Endodermal cell (in vitro differentiated cells): ENCODE data around the gene DLG2. TPM values are rescaled to one million over a fixed set of nuclear protein-coding genes. Genes with fewer than 3 reads are reported as not detected.

Source experiments
- DNase-seq: peaks from one replicate; pipeline ENCODE4 v3.0.0-alpha.2; 2017
- H3K27ac ChIP-seq: 2 replicates; pipeline ENCODE4 v1.5.1; 2013; ENCODE audit warnings: mild to moderate bottlenecking, low read depth, low read length, moderate library complexity
- H3K27me3 ChIP-seq: 2 replicates; pipeline ENCODE4 v1.6.1; 2013; ENCODE audit warnings: mild to moderate bottlenecking, low read length, moderate library complexity; ENCODE audit not compliant: insufficient read depth, control insufficient read depth, poor library complexity, severe bottlenecking
- H3K36me3 ChIP-seq: 2 replicates; pipeline ENCODE4 v1.7.0; 2013; ENCODE audit warnings: mild to moderate bottlenecking, low read length, moderate library complexity; ENCODE audit not compliant: control insufficient read depth, insufficient read depth
- H3K4me1 ChIP-seq: one replicate; pipeline ENCODE4 v1.7.0; 2013; ENCODE audit warnings: low read length; ENCODE audit not compliant: control insufficient read depth, insufficient read depth
- H3K4me3 ChIP-seq: 2 replicates; pipeline ENCODE4 v1.5.1; 2013; ENCODE audit warnings: mild to moderate bottlenecking, low read length, moderate library complexity
- H3K9ac ChIP-seq: 2 replicates; pipeline ENCODE4 v1.6.1; 2013; ENCODE audit warnings: mild to moderate bottlenecking, low read length, moderate library complexity; ENCODE audit not compliant: poor library complexity, severe bottlenecking; ENCODE audit errors: extremely low read depth
- H3K9me3 ChIP-seq: 2 replicates; pipeline ENCODE4 v1.6.1; 2013; ENCODE audit warnings: mild to moderate bottlenecking, low read length, moderate library complexity; ENCODE audit not compliant: control insufficient read depth
- H3K27ac Mint-ChIP-seq: 2 replicates; pipeline ENCODE4 v1.8.0; 2020; ENCODE audit warnings: mixed read lengths
- H3K27me3 Mint-ChIP-seq: 2 replicates; pipeline ENCODE4 v1.8.0; 2021; ENCODE audit warnings: mild to moderate bottlenecking, mixed read lengths; ENCODE audit not compliant: insufficient read depth
- H3K36me3 Mint-ChIP-seq: 2 replicates; pipeline ENCODE4 v1.8.0; 2020; ENCODE audit warnings: low read depth, mixed read lengths
- H3K4me1 Mint-ChIP-seq: 2 replicates; pipeline ENCODE4 v1.8.0; 2020; ENCODE audit warnings: mixed read lengths
- H3K4me3 Mint-ChIP-seq: 2 replicates; pipeline ENCODE4 v1.8.0; 2020; ENCODE audit warnings: mild to moderate bottlenecking, moderate library complexity, mixed read lengths
- H3K9me3 Mint-ChIP-seq: 2 replicates; pipeline ENCODE4 v1.8.0; 2020; ENCODE audit warnings: mild to moderate bottlenecking, mixed read lengths
- WGBS, 2 experiments: methylation state at CpG; one replicate each; pipeline versions ENCODE4 v1.1.5 to v1.1.7; 2013; ENCODE audit warnings: missing lambda C conversion rate in 2 of 2, mixed read lengths in 1 of 2; ENCODE audit not compliant: insufficient coverage in 1 of 2, insufficient read length in 1 of 2; 5-methylcytosine and 5-hydroxymethylcytosine counted together
- total RNA-seq, 2 donors: library from RNA; stranded (reverse); fragmentation: NEBNext Ultra II Directional in 1 of 2; extraction: Animal tissue kit (Norgen Biotek cat#: 25700) in 1 of 2; gene quantifications; 2 replicates in 1 of 2; 3 replicates in 1 of 2; pipeline ENCODE4 v1.2.1, GENCODE V29; 2021
- TF ChIP-seq, protein P1 (sequence below): fragments of 200-600 bp; sonication (generic); conservative IDR thresholded peaks from 2 replicates; pipeline ENCODE4 v1.5.0; 2021; ENCODE audit warnings: antibody characterized with exemption, mild to moderate bottlenecking

Gene DLG2
- total RNA-seq, 2 donors from 2014 or later, result 9.6 to 10.6 TPM

DNA sequence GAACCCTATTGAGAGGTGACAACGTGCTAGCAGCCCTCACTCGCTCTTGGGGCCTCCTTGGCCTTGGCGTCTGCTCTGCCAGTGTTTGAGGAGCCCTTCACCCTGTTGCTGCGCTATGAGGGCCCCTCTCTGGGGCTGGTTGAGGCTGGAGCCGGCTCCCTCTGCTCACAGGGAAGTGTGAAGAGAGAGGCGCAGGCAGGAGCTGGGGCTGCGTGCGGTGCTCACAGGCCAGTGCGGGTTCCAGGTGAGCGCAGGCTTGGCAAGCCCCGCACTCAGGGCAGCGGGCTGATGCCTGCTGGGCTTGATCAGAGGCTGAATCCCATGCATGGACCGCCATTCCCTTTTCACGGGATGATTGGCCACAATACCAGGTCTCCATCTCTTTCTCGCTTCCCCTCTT lies 90.7 kb downstream of the DLG2 start:
- TF ChIP-seq, protein P1, sequence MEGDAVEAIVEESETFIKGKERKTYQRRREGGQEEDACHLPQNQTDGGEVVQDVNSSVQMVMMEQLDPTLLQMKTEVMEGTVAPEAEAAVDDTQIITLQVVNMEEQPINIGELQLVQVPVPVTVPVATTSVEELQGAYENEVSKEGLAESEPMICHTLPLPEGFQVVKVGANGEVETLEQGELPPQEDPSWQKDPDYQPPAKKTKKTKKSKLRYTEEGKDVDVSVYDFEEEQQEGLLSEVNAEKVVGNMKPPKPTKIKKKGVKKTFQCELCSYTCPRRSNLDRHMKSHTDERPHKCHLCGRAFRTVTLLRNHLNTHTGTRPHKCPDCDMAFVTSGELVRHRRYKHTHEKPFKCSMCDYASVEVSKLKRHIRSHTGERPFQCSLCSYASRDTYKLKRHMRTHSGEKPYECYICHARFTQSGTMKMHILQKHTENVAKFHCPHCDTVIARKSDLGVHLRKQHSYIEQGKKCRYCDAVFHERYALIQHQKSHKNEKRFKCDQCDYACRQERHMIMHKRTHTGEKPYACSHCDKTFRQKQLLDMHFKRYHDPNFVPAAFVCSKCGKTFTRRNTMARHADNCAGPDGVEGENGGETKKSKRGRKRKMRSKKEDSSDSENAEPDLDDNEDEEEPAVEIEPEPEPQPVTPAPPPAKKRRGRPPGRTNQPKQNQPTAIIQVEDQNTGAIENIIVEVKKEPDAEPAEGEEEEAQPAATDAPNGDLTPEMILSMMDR, result no peak
- no peak for DNase-seq
- Histone ChIP-seq H3K27ac (no peak overlapping the region), H3K9ac (no peak overlapping the region), H3K4me1 (peaks cover 7% of the 10 kb centered on the region), H3K27me3 (no peaks in the 10 kb centered on the region), H3K36me3 (no peaks in the 10 kb centered on the region), H3K9me3 (peaks cover 8% of the 10 kb centered on the region), H3K4me3 (no peak overlapping the region)
- Mint-ChIP-seq H3K4me1 (peaks cover 22% of the 10 kb centered on the region), H3K4me3 (no peak overlapping the region), H3K27me3 (no peaks in the 10 kb centered on the region), H3K9me3 (peaks cover 24% of the 10 kb centered on the region), H3K36me3 (peaks cover 5% of the 10 kb centered on the region), H3K27ac (no peak overlapping the region)
- 94 to 98% methylated on average over 7 to 15 of the region's 15 CpGs for WGBS, 2 experiments

DNA sequence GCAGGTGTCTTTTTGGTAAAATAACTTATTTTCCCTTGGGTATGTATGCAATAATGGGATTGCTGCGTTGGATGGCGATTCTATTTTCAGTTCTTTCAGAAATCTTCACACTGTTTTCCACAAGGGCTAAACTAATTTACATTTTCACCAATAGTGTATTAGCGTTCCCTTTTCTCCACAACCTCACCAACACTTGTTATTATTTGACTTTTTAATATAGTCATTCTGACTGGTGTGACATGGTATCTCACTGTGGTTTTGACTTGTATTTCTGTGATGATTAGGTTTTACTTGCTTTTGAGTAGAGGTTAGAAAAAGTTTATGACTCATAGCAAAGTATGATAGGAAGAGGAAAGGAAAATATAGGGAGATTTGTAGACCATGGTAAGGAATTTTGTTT lies 92.3 kb downstream of the DLG2 start:
- WGBS, 2 experiments, result 96% methylated on average over 2 of the region's 3 CpGs; no CpG with 5 or more reads in 1 of the 2 experiments
- H3K4me3 ChIP-seq, result no peak overlapping the region
- H3K9me3 ChIP-seq, result peaks cover 8% of the 10 kb centered on the region
- no peak overlapping the region for H3K27ac ChIP-seq
- H3K4me1 Mint-ChIP-seq, result peaks cover 12% of the 10 kb centered on the region
- H3K4me3 Mint-ChIP-seq, result no peak overlapping the region
- peaks cover 24% of the 10 kb centered on the region for H3K9me3 Mint-ChIP-seq
- H3K9ac ChIP-seq, result no peak overlapping the region
- H3K4me1 ChIP-seq, result peaks cover 3% of the 10 kb centered on the region
- TF ChIP-seq, protein P1, result no peak
- no peaks in the 10 kb centered on the region for H3K27me3 Mint-ChIP-seq
- no peaks in the 10 kb centered on the region for H3K27me3 ChIP-seq
- no peak overlapping the region for H3K27ac Mint-ChIP-seq
- DNase-seq, result no peak
- peaks cover 5% of the 10 kb centered on the region for H3K36me3 Mint-ChIP-seq
- H3K36me3 ChIP-seq, result no peaks in the 10 kb centered on the region

DNA sequence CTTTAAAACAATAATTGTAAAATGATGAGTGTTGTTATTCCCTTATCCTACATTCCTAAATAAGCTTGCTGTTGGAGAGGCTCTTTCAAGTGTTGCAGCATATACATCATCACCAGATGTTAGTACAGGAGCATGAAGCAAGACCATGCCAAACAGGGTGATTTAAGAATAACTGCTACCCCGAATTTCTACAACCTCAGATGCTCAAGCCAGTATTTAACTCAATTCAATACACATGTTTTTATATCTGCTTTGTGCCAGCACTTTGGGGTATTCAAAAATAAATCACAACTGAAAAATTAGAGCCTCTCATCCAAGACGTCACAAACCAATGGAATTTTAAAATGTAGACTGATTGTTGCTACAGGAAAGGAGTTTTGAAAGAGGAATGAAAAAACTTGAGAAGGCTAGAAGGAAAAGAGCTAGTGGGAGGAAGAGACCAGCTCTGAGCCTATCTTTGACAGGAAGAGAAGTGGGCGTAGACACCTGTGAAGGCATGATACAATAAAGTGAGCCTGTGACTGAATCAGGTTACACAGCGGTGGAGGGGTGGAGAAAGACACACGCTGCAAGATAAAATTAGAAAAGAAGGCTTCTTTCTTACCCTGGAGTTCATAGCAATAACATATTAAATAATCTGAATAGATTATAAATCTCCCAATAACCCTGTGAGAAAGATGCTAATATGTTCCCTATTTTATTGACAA lies 95.8 kb downstream of the DLG2 start:
- TF ChIP-seq, protein P1, result no peak
- H3K4me3 Mint-ChIP-seq, result no peak overlapping the region
- Histone ChIP-seq H3K9ac (no peak overlapping the region), H3K4me3 (no peak overlapping the region), H3K27ac (no peak overlapping the region), H3K36me3 (no peaks in the 10 kb centered on the region), H3K4me1 (no peaks in the 10 kb centered on the region), H3K27me3 (no peaks in the 10 kb centered on the region), H3K9me3 (peaks cover 8% of the 10 kb centered on the region)
- no peak for DNase-seq
- peaks cover 10% of the 10 kb centered on the region for H3K36me3 Mint-ChIP-seq
- H3K27me3 Mint-ChIP-seq, result no peaks in the 10 kb centered on the region
- H3K27ac Mint-ChIP-seq, result no peak overlapping the region
- H3K4me1 Mint-ChIP-seq, result peaks cover 9% of the 10 kb centered on the region
- WGBS, 2 experiments, result 90 to 92% methylated on average over 3 to 5 of the region's 5 CpGs
- H3K9me3 Mint-ChIP-seq, result peaks cover 23% of the 10 kb centered on the region
